ENCODE results near the gene SGPP2. TPM values are rescaled to one million over a fixed set of nuclear protein-coding genes. Genes with fewer than 3 reads are reported as not detected.

SGPP2 gene
- total and polyA plus RNA-seq, 2 of the 4 experiments (the other 2 are of a cell fraction): not detected

DNA sequence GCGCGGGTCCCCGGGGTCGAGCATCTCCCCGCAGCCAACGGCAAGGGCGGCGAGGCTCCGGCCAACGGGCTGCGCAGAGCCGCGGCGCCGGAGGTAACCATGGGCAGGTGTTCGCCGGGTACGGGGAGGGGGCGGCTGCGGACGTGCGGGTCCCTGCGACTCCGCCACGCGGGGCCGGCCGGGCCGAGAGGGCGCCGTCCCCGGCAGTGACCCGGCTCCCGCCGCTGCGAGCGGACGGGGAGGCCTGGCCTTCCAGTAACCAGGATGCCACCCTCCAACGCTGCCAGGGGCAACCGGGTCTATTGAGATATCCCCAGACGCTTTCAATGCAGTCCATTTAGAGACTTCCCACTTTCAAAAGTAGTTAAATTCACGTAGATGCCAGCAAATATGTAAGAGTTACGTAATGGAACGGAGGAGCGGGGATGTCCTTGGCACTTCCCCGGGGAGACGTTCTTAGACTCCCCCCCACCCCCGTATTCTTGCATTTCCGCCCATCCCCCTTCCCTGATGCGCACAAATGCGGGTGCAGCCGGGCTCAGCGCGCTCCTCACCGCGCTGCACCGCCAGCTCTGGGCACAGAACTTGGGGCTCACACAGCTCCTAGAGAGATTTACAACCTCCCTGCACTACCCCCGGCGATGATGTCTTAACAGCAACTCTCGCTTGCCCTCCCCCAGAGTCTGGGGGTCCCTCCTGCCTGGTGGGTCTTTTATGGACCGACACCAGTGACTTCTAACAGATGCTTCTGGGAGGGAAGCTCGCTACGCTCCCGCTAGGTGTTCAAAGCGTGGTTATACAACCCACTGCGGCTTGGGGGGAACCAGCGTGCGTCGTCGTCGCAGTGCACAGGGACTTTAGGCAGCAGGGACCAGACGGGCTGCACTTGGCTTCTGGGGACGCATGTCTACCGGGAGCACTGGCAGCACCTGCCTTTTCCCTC, 657 bp downstream of the SGPP2 start:
- Histone ChIP-seq H3K4me3 (ENCODE audit: insufficient read depth, low read depth, low read length) (no peak overlapping the region), H2BK15ac (ENCODE audit: low read depth, low read length) (no peak overlapping the region), H2BK120ac (ENCODE audit: low read depth, low read length) (no peak overlapping the region), H3K36me3 (ENCODE audit: control insufficient read depth, insufficient read depth, low read length) (no peaks in the 10 kb centered on the region), H3K79me1 (ENCODE audit: low read depth in 1 of 2, low read length in 2 of 2) (no peaks in the 10 kb centered on the region), H3K9ac (ENCODE audit: low read depth, low read length) (no peak overlapping the region), H3K4ac (ENCODE audit: low read depth, low read length) (no peak overlapping the region), H2AFZ (replicated peaks; ENCODE audit: low read length, poor library complexity) (no peak overlapping the region), H2AK9ac (replicated peaks; ENCODE audit: low read depth, low read length, poor library complexity) (no peak overlapping the region), H3K23ac (ENCODE audit: low read depth, low read length) (no peak overlapping the region), H3K27me3 (ENCODE audit: control insufficient read depth, insufficient read depth, low read length) (peaks cover 29% of the 10 kb centered on the region), H3K4me2 (ENCODE audit: low read depth, low read length) (peak overlapping the region; percentile 9; the same call in 1 of the 2 replicates), H2AK5ac (ENCODE audit: low read depth, low read length) (no peak overlapping the region), H2BK5ac (ENCODE audit: low read depth, low read length, poor library complexity, severe bottlenecking) (no peak overlapping the region), H4K91ac (ENCODE audit: insufficient read depth, low read depth, low read length) (no peak overlapping the region), H3K27ac (ENCODE audit: insufficient read depth, low read length) (no peak overlapping the region), H3K56ac (ENCODE audit: extremely low read depth, insufficient read depth, low read length) (no peak overlapping the region), H3K9me3 (ENCODE audit: control insufficient read depth, insufficient read depth, low read length) (no peaks in the 10 kb centered on the region; the same call in 1 of the 2 replicates), H3K9me1 (ENCODE audit: insufficient read depth, low read length) (no peaks in the 10 kb centered on the region), H2BK20ac (ENCODE audit: low read depth, low read length) (no peak overlapping the region), H4K20me1 (ENCODE audit: insufficient read depth, low read length) (no peaks in the 10 kb centered on the region), H4K8ac (ENCODE audit: low read depth in 2 of 2, low read length in 2 of 2) (no peak overlapping the region), H3K4me1 (ENCODE audit: control insufficient read depth, insufficient read depth, low read length) (no peaks in the 10 kb centered on the region; the same call in 1 of the 2 replicates), H4K5ac (ENCODE audit: low read depth, low read length) (no peak overlapping the region), H3K14ac (replicated peaks; ENCODE audit: low read depth, low read length) (no peak overlapping the region), H3K18ac (ENCODE audit: low read depth, low read length) (no peak overlapping the region)
- no peak for DNase-seq
- BruUV-seq (replicated peaks): no TSS peak
- intact Hi-C loops (cut with micrococcal nuclease): no loop called here
- POLR2A ChIA-PET (ENCODE audit: unreplicated experiment): no interaction called here
- dilution Hi-C loops (cut with HindIII; ENCODE audit: low sequenced_read_pairs, unreplicated experiment): no loop called here
- no peak for ATAC-seq (ENCODE audit: low read depth)
- in situ Hi-C loops (cut with MboI; ENCODE audit: low sequenced_read_pairs): no loop called here
- CTCF ChIA-PET: no interaction called here
- 18% methylated on average over 16 of the region's 74 CpGs; no CpG with 5 or more reads in 1 of the 2 experiments for whole genome bisulfite sequencing, 2 experiments (ENCODE audit: extremely low coverage in 2 of 2, insufficient read length in 1 of 2)
- no peak for TF ChIP-seq CEBPB (IDR thresholded peaks at IDR 0.05; ENCODE audit: low read depth, low read length)
- no peak for TF ChIP-seq MAFK (IDR thresholded peaks at IDR 0.05; ENCODE audit: low read depth, low read length)
- no peak for TF ChIP-seq CHD1 (IDR thresholded peaks at IDR 0.05; ENCODE audit: low read depth, low read length)
- no peak for TF ChIP-seq RAD21 (IDR thresholded peaks at IDR 0.05; ENCODE audit: low read length)
- no peak for TF ChIP-seq MXI1 (IDR thresholded peaks at IDR 0.05; ENCODE audit: borderline replicate concordance, low read depth, low read length)
- no peak for TF ChIP-seq SMC3 (IDR thresholded peaks at IDR 0.05; ENCODE audit: low read depth, low read length)
- no peak for TF ChIP-seq BHLHE40 (IDR thresholded peaks at IDR 0.05; ENCODE audit: low read depth, low read length)
- TF ChIP-seq, protein P1, sequence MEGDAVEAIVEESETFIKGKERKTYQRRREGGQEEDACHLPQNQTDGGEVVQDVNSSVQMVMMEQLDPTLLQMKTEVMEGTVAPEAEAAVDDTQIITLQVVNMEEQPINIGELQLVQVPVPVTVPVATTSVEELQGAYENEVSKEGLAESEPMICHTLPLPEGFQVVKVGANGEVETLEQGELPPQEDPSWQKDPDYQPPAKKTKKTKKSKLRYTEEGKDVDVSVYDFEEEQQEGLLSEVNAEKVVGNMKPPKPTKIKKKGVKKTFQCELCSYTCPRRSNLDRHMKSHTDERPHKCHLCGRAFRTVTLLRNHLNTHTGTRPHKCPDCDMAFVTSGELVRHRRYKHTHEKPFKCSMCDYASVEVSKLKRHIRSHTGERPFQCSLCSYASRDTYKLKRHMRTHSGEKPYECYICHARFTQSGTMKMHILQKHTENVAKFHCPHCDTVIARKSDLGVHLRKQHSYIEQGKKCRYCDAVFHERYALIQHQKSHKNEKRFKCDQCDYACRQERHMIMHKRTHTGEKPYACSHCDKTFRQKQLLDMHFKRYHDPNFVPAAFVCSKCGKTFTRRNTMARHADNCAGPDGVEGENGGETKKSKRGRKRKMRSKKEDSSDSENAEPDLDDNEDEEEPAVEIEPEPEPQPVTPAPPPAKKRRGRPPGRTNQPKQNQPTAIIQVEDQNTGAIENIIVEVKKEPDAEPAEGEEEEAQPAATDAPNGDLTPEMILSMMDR (conservative IDR thresholded peaks at IDR 0.05; ENCODE audit: low read depth, low read length): no peak
- no peak for TF ChIP-seq RFX5 (IDR thresholded peaks at IDR 0.05; ENCODE audit: low read depth, low read length)
- no peak for TF ChIP-seq FOS (IDR thresholded peaks at IDR 0.05; ENCODE audit: low read depth, low read length)
- TF ChIP-seq, protein P2, sequence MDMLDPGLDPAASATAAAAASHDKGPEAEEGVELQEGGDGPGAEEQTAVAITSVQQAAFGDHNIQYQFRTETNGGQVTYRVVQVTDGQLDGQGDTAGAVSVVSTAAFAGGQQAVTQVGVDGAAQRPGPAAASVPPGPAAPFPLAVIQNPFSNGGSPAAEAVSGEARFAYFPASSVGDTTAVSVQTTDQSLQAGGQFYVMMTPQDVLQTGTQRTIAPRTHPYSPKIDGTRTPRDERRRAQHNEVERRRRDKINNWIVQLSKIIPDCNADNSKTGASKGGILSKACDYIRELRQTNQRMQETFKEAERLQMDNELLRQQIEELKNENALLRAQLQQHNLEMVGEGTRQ (IDR thresholded peaks at IDR 0.05; ENCODE audit: low read depth, low read length): no peak
- TF ChIP-seq POLR2A (IDR thresholded peaks at IDR 0.05; ENCODE audit: low read depth, low read length): no peak
- no peak for TF ChIP-seq RCOR1 (IDR thresholded peaks at IDR 0.05; ENCODE audit: insufficient replicate concordance, low read length)
- no peak for TF ChIP-seq NFE2L2 (IDR thresholded peaks at IDR 0.05; ENCODE audit: low read depth, low read length)
- TF ChIP-seq, protein P3, sequence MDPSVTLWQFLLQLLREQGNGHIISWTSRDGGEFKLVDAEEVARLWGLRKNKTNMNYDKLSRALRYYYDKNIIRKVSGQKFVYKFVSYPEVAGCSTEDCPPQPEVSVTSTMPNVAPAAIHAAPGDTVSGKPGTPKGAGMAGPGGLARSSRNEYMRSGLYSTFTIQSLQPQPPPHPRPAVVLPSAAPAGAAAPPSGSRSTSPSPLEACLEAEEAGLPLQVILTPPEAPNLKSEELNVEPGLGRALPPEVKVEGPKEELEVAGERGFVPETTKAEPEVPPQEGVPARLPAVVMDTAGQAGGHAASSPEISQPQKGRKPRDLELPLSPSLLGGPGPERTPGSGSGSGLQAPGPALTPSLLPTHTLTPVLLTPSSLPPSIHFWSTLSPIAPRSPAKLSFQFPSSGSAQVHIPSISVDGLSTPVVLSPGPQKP (IDR thresholded peaks at IDR 0.05; ENCODE audit: borderline replicate concordance, low read depth, low read length): no peak

Measured in IMR-90 (cell line).